Activated CD8-positive, alpha-beta memory T cell treated with anti-CD3 and anti-CD28 coated beads, Interleukin-2, amount 10 ng/mL, durations not matched to agents 7 days and 5 days (primary cell): Measurements from ENCODE around the gene GPRIN3. TPM values are rescaled to one million over a fixed set of nuclear protein-coding genes. Genes with fewer than 3 reads are reported as not detected.
"Not testable (repeated sequence)": the region's sequence is repeated elsewhere in the genome, so short reads cannot be mapped to it uniquely, and the experiment has no call there.

Source experiments
- ATAC-seq: fragments of 150-1000 bp; cut with Tn5 transposase; one replicate; pipeline ENCODE4 v1.10.0; 2021; ENCODE audit warnings: moderate library complexity
- CTCF ChIA-PET: fragments of 350-600 bp; sonication (Branson Sonifier 250); formaldehyde crosslinking; loops from one replicate; lab custom pipeline; 2021; ENCODE audit warnings: antibody characterized with exemption; lab: Charles Lee
- DNase-seq: peaks from one replicate; pipeline ENCODE4 v3.0.0-alpha.2; 2020
- H3K27ac Mint-ChIP-seq: one replicate; pipeline ENCODE4 v1.8.0; 2021; ENCODE audit warnings: mild to moderate bottlenecking, mixed read lengths
- H3K27me3 Mint-ChIP-seq: one replicate; pipeline ENCODE4 v1.8.0; 2021; ENCODE audit warnings: mixed read lengths
- H3K36me3 Mint-ChIP-seq: one replicate; pipeline ENCODE4 v1.8.0; 2021; ENCODE audit warnings: mild to moderate bottlenecking, mixed read lengths
- H3K4me1 Mint-ChIP-seq: one replicate; pipeline ENCODE4 v1.8.0; 2021; ENCODE audit warnings: mixed read lengths
- H3K4me3 Mint-ChIP-seq: one replicate; pipeline ENCODE4 v1.8.0; 2021; ENCODE audit warnings: mild to moderate bottlenecking, moderate library complexity, mixed read lengths
- H3K9me3 Mint-ChIP-seq: one replicate; pipeline ENCODE4 v1.8.0; 2022; ENCODE audit warnings: low read depth, mixed read lengths
- total RNA-seq, 2 experiments: library from RNA; stranded (reverse); gene quantifications; one replicate each; pipeline ENCODE4 v1.2.3, GENCODE V29; 2021

GPRIN3 gene
- total RNA-seq, 2 experiments from 2014 or later: 66.9 to 67.5 TPM

DNA sequence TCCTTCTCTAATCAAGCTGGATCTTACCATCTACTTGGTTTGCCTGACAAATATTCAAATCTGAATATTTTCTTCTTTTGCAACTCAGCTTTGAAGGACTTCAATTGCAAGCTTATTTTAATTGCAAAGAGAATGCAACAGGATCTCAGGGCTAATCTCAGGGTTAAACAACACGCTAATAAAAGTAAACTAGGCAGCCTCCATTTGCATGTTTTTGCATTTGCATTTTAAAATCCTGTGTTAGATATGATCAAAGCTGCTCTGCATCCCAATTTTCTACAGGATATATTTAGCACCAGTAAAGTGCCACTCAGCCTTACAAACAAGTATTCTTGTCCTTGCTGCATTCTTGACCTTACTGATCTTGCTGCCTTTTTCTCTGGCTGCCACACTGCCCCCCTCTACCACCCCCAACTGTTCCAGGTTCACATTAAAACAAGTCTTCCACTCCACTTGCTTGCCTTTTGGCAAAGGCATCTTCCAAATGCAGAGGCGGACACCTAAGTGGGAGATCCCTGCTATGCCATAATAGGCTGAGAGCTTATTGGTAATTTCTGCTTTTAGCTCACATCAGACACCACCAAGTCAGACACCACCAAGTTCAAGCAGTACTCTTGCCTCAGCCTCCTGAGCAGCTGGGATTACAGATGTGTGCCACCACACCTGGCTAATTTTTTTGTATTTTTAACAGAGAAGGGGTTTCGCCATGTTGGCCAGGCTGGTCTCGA, 48.1 kb downstream of the GPRIN3 start:
- Mint-ChIP-seq H3K27me3 (no peaks in the 10 kb centered on the region), H3K9me3 (no peaks in the 10 kb centered on the region), H3K4me1 (peaks cover 73% of the 10 kb centered on the region), H3K27ac (no peak overlapping the region), H3K36me3 (peaks cover 37% of the 10 kb centered on the region), H3K4me3 (no peak overlapping the region)
- DNase-seq: no peak
- no peak for ATAC-seq
- CTCF ChIA-PET: interaction anchor here (1.0 to 2.1 kb wide), 3 partner anchors 24 to 36 kb away, joined by 3 to 9 read pairs (median 4); no protein-coding TSS in a partner anchor

GRCh38 chr4:89258506-89258905, 49.1 kb downstream of the GPRIN3 start:
- no peak for ATAC-seq
- no peak for DNase-seq
- no peak overlapping the region for H3K4me3 Mint-ChIP-seq
- peaks cover 66% of the 10 kb centered on the region for H3K4me1 Mint-ChIP-seq
- no peaks in the 10 kb centered on the region for H3K27me3 Mint-ChIP-seq
- H3K9me3 Mint-ChIP-seq: no peaks in the 10 kb centered on the region
- peaks cover 36% of the 10 kb centered on the region for H3K36me3 Mint-ChIP-seq
- CTCF ChIA-PET: interaction anchor here (0.9 to 2.1 kb wide), 3 partner anchors 19 to 32 kb away, joined by 3 to 9 read pairs (median 4); no protein-coding TSS in a partner anchor
- no peak overlapping the region for H3K27ac Mint-ChIP-seq

DNA sequence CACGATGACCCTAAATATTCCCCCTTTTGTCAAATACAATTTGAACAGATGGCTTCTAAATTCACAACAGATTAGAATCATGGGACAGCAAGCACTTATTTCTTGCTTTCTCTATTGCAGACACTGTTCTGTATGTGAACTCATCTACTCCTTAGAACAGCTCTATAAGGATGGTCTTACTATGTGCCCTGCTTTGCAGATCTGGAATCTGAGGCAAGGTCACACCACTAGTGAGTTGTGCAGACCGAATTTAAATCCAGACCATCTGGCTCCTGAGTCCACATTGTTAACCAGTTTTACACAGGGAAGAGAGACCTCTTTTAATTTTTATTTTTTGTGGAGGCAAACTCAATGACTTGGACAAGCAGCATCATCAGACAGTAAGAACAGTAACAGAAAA, 50.2 kb downstream of the GPRIN3 start:
- Mint-ChIP-seq H3K27me3 (no peaks in the 10 kb centered on the region), H3K4me1 (peaks cover 60% of the 10 kb centered on the region), H3K4me3 (no peak overlapping the region), H3K36me3 (peaks cover 30% of the 10 kb centered on the region), H3K9me3 (no peaks in the 10 kb centered on the region), H3K27ac (no peak overlapping the region)
- no peak for DNase-seq
- CTCF ChIA-PET: interaction anchor here (0.9 to 4.3 kb wide), 4 partner anchors 11 to 33 kb away, joined by 3 to 23 read pairs (median 3); no protein-coding TSS in a partner anchor
- ATAC-seq: no peak

DNA sequence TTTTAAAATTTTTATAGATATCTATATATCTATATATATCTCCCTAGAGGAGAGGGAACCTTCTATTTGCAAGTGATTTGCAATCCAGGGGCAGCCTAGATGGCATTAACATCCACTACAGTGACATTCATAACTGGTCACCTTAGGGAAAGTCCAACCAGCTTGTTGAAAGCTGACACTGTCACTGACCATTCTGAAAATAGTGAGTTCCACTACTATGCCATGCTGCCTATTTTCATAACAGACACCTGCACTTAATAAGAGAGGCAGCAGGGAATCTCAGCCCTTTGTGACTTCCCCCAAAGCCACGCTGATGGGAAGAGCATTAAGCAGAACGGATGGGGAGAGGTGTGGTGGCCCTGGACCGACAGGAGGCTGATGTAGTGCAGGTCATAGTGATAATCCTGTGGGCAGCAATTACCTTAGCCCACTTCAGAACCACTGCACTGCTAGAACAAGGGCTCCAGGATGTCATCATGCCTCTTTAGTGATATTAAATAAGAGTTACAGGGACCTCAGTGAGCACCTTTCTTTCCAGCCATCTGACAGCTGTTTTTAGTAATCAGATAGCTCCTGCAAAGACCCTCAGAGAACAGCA, 51.3 kb downstream of the GPRIN3 start:
- CTCF ChIA-PET: interaction anchor here (1.1 to 4.3 kb wide), 10 partner anchors 9 to 186 kb away, joined by 3 to 23 read pairs (median 5); no protein-coding TSS in a partner anchor
- Mint-ChIP-seq H3K4me3 (no peak overlapping the region), H3K36me3 (peaks cover 34% of the 10 kb centered on the region), H3K27me3 (no peaks in the 10 kb centered on the region), H3K27ac (peak overlapping the region; percentile 60), H3K9me3 (no peaks in the 10 kb centered on the region), H3K4me1 (peaks cover 62% of the 10 kb centered on the region)
- DNase-seq (no peak), ATAC-seq (peak; percentile 17)

DNA sequence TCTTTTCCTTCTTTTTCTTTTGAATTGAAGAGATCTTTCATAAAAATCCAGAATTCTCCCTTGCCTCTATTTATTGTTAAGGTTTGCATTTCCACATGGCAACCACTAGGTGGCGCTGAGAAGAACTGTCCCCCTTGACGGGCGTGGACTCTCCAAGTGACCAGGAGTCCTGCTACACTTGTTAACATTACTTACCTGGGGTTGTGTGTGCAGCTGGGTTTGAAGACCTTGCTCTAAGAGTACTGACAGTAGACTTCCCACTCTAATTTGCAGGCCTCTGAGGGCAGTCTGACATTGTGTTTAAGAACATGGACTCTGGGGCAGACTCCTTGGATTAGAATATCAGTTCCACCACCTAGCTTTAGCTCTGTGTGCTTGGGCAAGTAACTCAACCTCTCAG, 52.8 kb downstream of the GPRIN3 start:
- Mint-ChIP-seq H3K27ac (peak overlapping the region; percentile 55), H3K36me3 (peaks cover 32% of the 10 kb centered on the region), H3K9me3 (no peaks in the 10 kb centered on the region), H3K4me3 (no peak overlapping the region), H3K4me1 (peaks cover 53% of the 10 kb centered on the region), H3K27me3 (no peaks in the 10 kb centered on the region)
- ATAC-seq (peak; percentile 82), DNase-seq (peak; percentile 58)
- CTCF ChIA-PET: interaction anchor here (0.7 to 4.3 kb wide), 25 partner anchors 9 to 187 kb away, joined by 3 to 23 read pairs (median 4); partner anchors contain the start of gene GPRIN3

DNA sequence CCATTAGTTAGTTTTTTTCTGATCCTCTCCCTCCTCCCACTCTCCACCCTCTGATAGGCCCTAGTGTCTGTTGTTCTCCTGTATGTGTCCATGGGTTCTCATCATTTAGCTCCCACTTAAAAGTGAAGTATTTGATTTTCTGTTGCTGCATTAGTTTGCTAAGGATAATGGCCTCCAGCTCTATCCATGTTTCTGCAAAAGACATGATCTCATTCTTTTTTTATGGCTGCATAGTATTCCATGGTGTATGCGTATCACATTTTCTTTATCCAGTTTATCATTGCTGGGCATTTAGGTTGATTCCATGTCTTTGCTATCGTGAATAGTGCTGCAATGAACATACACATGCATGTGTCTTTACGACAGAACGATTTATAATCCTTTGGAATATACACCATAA, 53.3 kb downstream of the GPRIN3 start:
- peaks cover 33% of the 10 kb centered on the region for H3K36me3 Mint-ChIP-seq
- CTCF ChIA-PET: interaction anchor here (0.7 to 4.3 kb wide), 13 partner anchors 12 to 186 kb away, joined by 3 to 23 read pairs (median 7); partner anchors contain the start of gene GPRIN3

GRCh38 chr4:89253935-89254334, 53.7 kb downstream of the GPRIN3 start:
- Mint-ChIP-seq H3K27me3 (no peaks in the 10 kb centered on the region), H3K4me1 (peaks cover 49% of the 10 kb centered on the region), H3K36me3 (peaks cover 37% of the 10 kb centered on the region), H3K9me3 (no peaks in the 10 kb centered on the region), H3K4me3 (no peak overlapping the region), H3K27ac (no peak overlapping the region)
- ATAC-seq (no peak), DNase-seq (no peak)
- CTCF ChIA-PET: interaction anchor here (1.3 to 4.3 kb wide), 8 partner anchors 21 to 54 kb away, joined by 3 to 23 read pairs (median 8); partner anchors contain the start of gene GPRIN3

More for the DNA sequence above, 53.3 kb downstream of the GPRIN3 start:
- not testable (repeated sequence) for H3K27ac Mint-ChIP-seq, H3K4me3 Mint-ChIP-seq, H3K27me3 Mint-ChIP-seq, H3K9me3 Mint-ChIP-seq, ATAC-seq, DNase-seq
- peaks cover 49% of the 10 kb centered on the region for H3K4me1 Mint-ChIP-seq

DNA sequence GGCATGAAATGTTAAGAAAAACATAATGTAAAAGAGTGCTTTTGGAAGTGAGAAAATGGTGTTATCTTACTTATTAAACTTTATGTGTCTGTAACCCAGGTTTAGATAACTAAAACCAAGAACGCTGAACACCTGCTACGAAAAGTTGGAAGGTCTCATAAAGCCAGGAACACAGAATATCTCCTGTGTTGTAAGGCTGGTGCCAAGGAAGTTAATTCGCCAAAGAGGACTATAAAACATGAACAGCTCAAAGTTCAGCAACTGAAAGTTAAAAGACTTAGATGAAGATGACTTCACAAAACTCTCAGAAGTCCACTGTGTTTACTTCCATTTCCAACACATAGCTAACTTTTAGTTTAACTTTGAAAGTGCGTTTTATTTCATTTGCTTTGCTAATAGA, 54.3 kb downstream of the GPRIN3 start:
- no peaks in the 10 kb centered on the region for H3K9me3 Mint-ChIP-seq
- no peaks in the 10 kb centered on the region for H3K27me3 Mint-ChIP-seq
- H3K4me1 Mint-ChIP-seq: peaks cover 45% of the 10 kb centered on the region
- ATAC-seq (no peak), DNase-seq (no peak)
- CTCF ChIA-PET: interaction anchor here (1.3 kb wide), 1 partner anchor 20 kb away, joined by 3 read pairs; no protein-coding TSS in a partner anchor
- no peak overlapping the region for H3K4me3 Mint-ChIP-seq
- H3K36me3 Mint-ChIP-seq: peaks cover 40% of the 10 kb centered on the region
- H3K27ac Mint-ChIP-seq: no peak overlapping the region

GRCh38 chr4:89251396-89251795, 56.2 kb downstream of the GPRIN3 start:
- Mint-ChIP-seq H3K27ac (peak overlapping the region; percentile 32), H3K36me3 (peaks cover 52% of the 10 kb centered on the region), H3K9me3 (no peaks in the 10 kb centered on the region), H3K27me3 (no peaks in the 10 kb centered on the region), H3K4me1 (peaks cover 41% of the 10 kb centered on the region), H3K4me3 (no peak overlapping the region)
- CTCF ChIA-PET: interaction anchor here (1.3 to 1.6 kb wide), 2 partner anchors 9 to 85 kb away, joined by 3 to 5 read pairs; no protein-coding TSS in a partner anchor
- no peak for ATAC-seq
- DNase-seq: no peak

- DNase-seq: no peak
- CTCF ChIA-PET: interaction anchor here (1.6 kb wide), 1 partner anchor 11 kb away, joined by 5 read pairs; no protein-coding TSS in a partner anchor
- Mint-ChIP-seq H3K9me3 (no peaks in the 10 kb centered on the region), H3K27me3 (no peaks in the 10 kb centered on the region), H3K27ac (no peak overlapping the region), H3K4me1 (peaks cover 41% of the 10 kb centered on the region), H3K4me3 (no peak overlapping the region), H3K36me3 (peaks cover 62% of the 10 kb centered on the region)
- no peak for ATAC-seq
These were observed 57.8 kb downstream of the GPRIN3 start for GRCh38 chr4:89249716-89250361.

- Mint-ChIP-seq H3K27me3 (no peaks in the 10 kb centered on the region), H3K9me3 (no peaks in the 10 kb centered on the region), H3K27ac (no peak overlapping the region), H3K4me1 (peaks cover 42% of the 10 kb centered on the region), H3K4me3 (no peak overlapping the region), H3K36me3 (peaks cover 59% of the 10 kb centered on the region)
- DNase-seq (no peak), ATAC-seq (no peak)
- CTCF ChIA-PET: no interaction called here
These were observed 58.3 kb downstream of the GPRIN3 start for GRCh38 chr4:89249313-89249712.

GRCh38 chr4:89248879-89249281, 58.7 kb downstream of the GPRIN3 start:
- no peak overlapping the region for H3K27ac Mint-ChIP-seq
- ATAC-seq (no peak), DNase-seq (no peak)
- no peaks in the 10 kb centered on the region for H3K27me3 Mint-ChIP-seq
- H3K4me3 Mint-ChIP-seq: no peak overlapping the region
- CTCF ChIA-PET: no interaction called here
- no peaks in the 10 kb centered on the region for H3K9me3 Mint-ChIP-seq
- H3K36me3 Mint-ChIP-seq: peaks cover 54% of the 10 kb centered on the region
- peaks cover 46% of the 10 kb centered on the region for H3K4me1 Mint-ChIP-seq

- ATAC-seq (no peak), DNase-seq (no peak)
- Mint-ChIP-seq H3K4me1 (peaks cover 52% of the 10 kb centered on the region), H3K27me3 (no peaks in the 10 kb centered on the region), H3K4me3 (no peak overlapping the region), H3K36me3 (peaks cover 60% of the 10 kb centered on the region), H3K9me3 (no peaks in the 10 kb centered on the region), H3K27ac (no peak overlapping the region)
- CTCF ChIA-PET: interaction anchor here (0.9 to 1.5 kb wide), 4 partner anchors 17 to 191 kb away, joined by 3 to 6 read pairs (median 4); no protein-coding TSS in a partner anchor
These were observed 59.6 kb downstream of the GPRIN3 start for GRCh38 chr4:89247951-89248350.
